WTC11 (cell line): ENCODE measurements around the gene PCSK5. TPM values are rescaled to one million over a fixed set of nuclear protein-coding genes. Genes with fewer than 3 reads are reported as not detected.
A peak's percentile ranks its signal among the peaks of the same experiment; 100 is the strongest.

Source experiments
- ATAC-seq: fragments of 200-7000 bp; cut with Tn5 transposase; 2 replicates; pipeline ENCODE4 v1.10.0; 2021; ENCODE audit warnings: mild to moderate bottlenecking, moderate library complexity
- CTCF ChIA-PET: fragments of 300-600 bp; sonication (Branson Sonifier 250); formaldehyde crosslinking; loops from one replicate; lab custom pipeline; 2021; ENCODE audit warnings: antibody characterized with exemption; lab: Charles Lee
- POLR2A ChIA-PET: fragments of 350-600 bp; sonication (Branson Sonifier 250); formaldehyde crosslinking; loops from one replicate; lab custom pipeline; 2021; ENCODE audit warnings: antibody characterized with exemption; lab: Charles Lee
- DNase-seq: peaks from one replicate; pipeline ENCODE4 v3.0.0; 2021; ENCODE audit warnings: low spot score
- H3K27ac Mint-ChIP-seq: 2 replicates; pipeline ENCODE4 v1.8.0; 2021; ENCODE audit warnings: mixed read lengths
- H3K27me3 Mint-ChIP-seq: 2 replicates; pipeline ENCODE4 v1.8.0; 2021; ENCODE audit warnings: low read depth, mild to moderate bottlenecking, moderate library complexity, mixed read lengths
- H3K36me3 Mint-ChIP-seq: 2 replicates; pipeline ENCODE4 v1.8.0; 2021; ENCODE audit warnings: mixed read lengths
- H3K4me1 Mint-ChIP-seq: 2 replicates; pipeline ENCODE4 v1.8.0; 2022; ENCODE audit warnings: mixed read lengths
- H3K4me3 Mint-ChIP-seq: 2 replicates; pipeline ENCODE4 v1.8.0; 2021; ENCODE audit warnings: mild to moderate bottlenecking, moderate library complexity, mixed read lengths
- H3K9me3 Mint-ChIP-seq: 2 replicates; pipeline ENCODE4 v1.8.0; 2021; ENCODE audit warnings: mixed read lengths
- CBFB ChIP-seq: sonication (generic); formaldehyde crosslinking; IDR thresholded peaks from 2 replicates; pipeline ENCODE4 v1.8.1; 2022; ENCODE audit warnings: mild to moderate bottlenecking, low read depth, missing genetic modification reagents
- EMX1 ChIP-seq: fragments of 250-450 bp; sonication (Bioruptor Pico); IDR thresholded peaks from 2 replicates; pipeline ENCODE4 v1.8.0; 2021; ENCODE audit warnings: mild to moderate bottlenecking
- FOXJ3 ChIP-seq: sonication (generic); formaldehyde crosslinking; IDR thresholded peaks from 2 replicates; pipeline ENCODE4 v1.9.0; 2021; ENCODE audit warnings: missing genetic modification reagents, mild to moderate bottlenecking, borderline replicate concordance
- FOXK1 ChIP-seq: sonication (generic); formaldehyde crosslinking; IDR thresholded peaks from 2 replicates; pipeline ENCODE4 v1.8.0; 2022; ENCODE audit warnings: mild to moderate bottlenecking, moderate library complexity, missing genetic modification reagents
- FOXP1 ChIP-seq: sonication (generic); formaldehyde crosslinking; IDR thresholded peaks from 2 replicates; pipeline ENCODE4 v1.8.0; 2022; ENCODE audit warnings: missing genetic modification reagents, mild to moderate bottlenecking, moderate library complexity, borderline replicate concordance
- GABPB1 ChIP-seq: sonication (generic); formaldehyde crosslinking; IDR thresholded peaks from 2 replicates; pipeline ENCODE4 v1.8.1; 2023; ENCODE audit warnings: mild to moderate bottlenecking, missing genetic modification reagents
- GTF2I ChIP-seq: fragments of 250-450 bp; sonication (Bioruptor Pico); conservative IDR thresholded peaks from 2 replicates; pipeline ENCODE4 v1.4.0; 2021; ENCODE audit warnings: mild to moderate bottlenecking
- HMGA2 ChIP-seq: fragments of 250-450 bp; sonication (Bioruptor Pico); IDR thresholded peaks from 2 replicates; pipeline ENCODE4 v1.4.0; 2021; ENCODE audit warnings: mild to moderate bottlenecking, moderate library complexity
- MYBL2 ChIP-seq: sonication (generic); formaldehyde crosslinking; IDR thresholded peaks from 2 replicates; pipeline ENCODE4 v1.8.1; 2023; ENCODE audit warnings: mild to moderate bottlenecking, moderate library complexity, missing genetic modification reagents
- NR1H2 ChIP-seq: sonication (generic); formaldehyde crosslinking; IDR thresholded peaks from 2 replicates; pipeline ENCODE4 v1.9.0; 2021; ENCODE audit warnings: mild to moderate bottlenecking, moderate library complexity, missing genetic modification reagents
- NR2C2 ChIP-seq: sonication (generic); formaldehyde crosslinking; IDR thresholded peaks from 2 replicates; pipeline ENCODE4 v1.8.0; 2022; ENCODE audit warnings: mild to moderate bottlenecking, missing genetic modification reagents
- SMAD4 ChIP-seq: sonication (generic); formaldehyde crosslinking; IDR thresholded peaks from 2 replicates; pipeline ENCODE4 v1.8.0; 2022; ENCODE audit warnings: mild to moderate bottlenecking, missing genetic modification reagents
- SOX15 ChIP-seq: fragments of 250-450 bp; sonication (Bioruptor Pico); IDR thresholded peaks from 2 replicates; pipeline ENCODE4 v1.9.0; 2021; ENCODE audit warnings: mild to moderate bottlenecking
- SP1 ChIP-seq: sonication (generic); formaldehyde crosslinking; conservative IDR thresholded peaks from 2 replicates; pipeline ENCODE4 v1.8.1; 2022; ENCODE audit warnings: missing genetic modification reagents
- TEAD1 ChIP-seq: sonication (generic); formaldehyde crosslinking; IDR thresholded peaks from 2 replicates; pipeline ENCODE4 v1.8.0; 2022; ENCODE audit warnings: mild to moderate bottlenecking, missing genetic modification reagents
- ZNF138 ChIP-seq: sonication (generic); formaldehyde crosslinking; conservative IDR thresholded peaks from 2 replicates; pipeline ENCODE4 v1.8.1; 2022; ENCODE audit warnings: mild to moderate bottlenecking, moderate library complexity, missing genetic modification reagents
- ZNF232 ChIP-seq: sonication (generic); formaldehyde crosslinking; IDR thresholded peaks from 2 replicates; pipeline ENCODE4 v1.8.0; 2022; ENCODE audit warnings: mild to moderate bottlenecking, missing genetic modification reagents
- ZNF317 ChIP-seq: sonication (generic); formaldehyde crosslinking; IDR thresholded peaks from 2 replicates; pipeline ENCODE4 v1.8.1; 2023; ENCODE audit warnings: low read depth, mild to moderate bottlenecking, moderate library complexity, missing genetic modification reagents, borderline replicate concordance
- total RNA-seq: library from RNA; stranded (reverse); gene quantifications from 3 replicates; pipeline ENCODE4 v1.2.3, GENCODE V29; 2021
- TF ChIP-seq, protein P1 (sequence below): sonication (generic); formaldehyde crosslinking; IDR thresholded peaks from 2 replicates; pipeline ENCODE4 v1.8.0; 2023; ENCODE audit warnings: missing genetic modification reagents
- TF ChIP-seq, protein P2 (sequence below): sonication (generic); formaldehyde crosslinking; IDR thresholded peaks from 2 replicates; pipeline ENCODE4 v1.8.0; 2022; ENCODE audit warnings: mild to moderate bottlenecking, missing genetic modification reagents
- TF ChIP-seq, protein P3 (sequence below): sonication (generic); formaldehyde crosslinking; IDR thresholded peaks from 2 replicates; pipeline ENCODE4 v1.8.0; 2022; ENCODE audit warnings: mild to moderate bottlenecking, missing genetic modification reagents
- TF ChIP-seq, protein P4 (sequence below): fragments of 250-450 bp; sonication (Bioruptor Pico); IDR thresholded peaks from 2 replicates; pipeline ENCODE4 v1.9.0; 2021; ENCODE audit warnings: moderate library complexity, mild to moderate bottlenecking, inconsistent platforms, borderline replicate concordance
- TF ChIP-seq, protein P5 (sequence below): sonication (generic); formaldehyde crosslinking; IDR thresholded peaks from 2 replicates; pipeline ENCODE4 v1.8.1; 2022; ENCODE audit warnings: missing genetic modification reagents, borderline replicate concordance
- TF ChIP-seq, protein P6 (sequence below): sonication (generic); formaldehyde crosslinking; IDR thresholded peaks from 2 replicates; pipeline ENCODE4 v1.8.1; 2023; ENCODE audit warnings: mild to moderate bottlenecking, missing genetic modification reagents, moderate library complexity

The PCSK5 gene
- total RNA-seq, 1 experiment from 2014 or later, result 30.6 TPM

DNA sequence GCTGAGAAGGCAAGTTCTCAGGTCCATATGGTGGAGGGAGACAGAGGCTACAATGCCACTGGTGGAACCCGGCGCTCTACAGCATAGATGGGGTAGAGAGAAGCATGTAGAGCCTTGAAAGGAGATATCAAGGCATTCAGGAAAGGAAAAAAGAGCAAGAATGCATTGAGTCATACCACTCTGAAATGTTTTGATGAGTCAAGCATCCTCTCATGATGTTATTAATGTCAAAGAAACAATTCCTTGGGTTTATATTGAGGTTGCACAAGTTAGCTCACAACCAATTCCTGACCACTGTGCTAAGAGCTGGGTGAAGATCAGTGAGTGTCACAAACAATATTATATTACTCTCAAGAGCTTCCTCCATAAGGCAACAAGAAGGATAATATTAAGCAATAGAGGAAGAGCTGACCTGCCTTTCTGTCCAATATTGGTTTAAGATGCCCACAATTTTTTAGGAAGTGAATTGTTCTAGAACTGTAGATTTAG lies 325.7 kb downstream of the PCSK5 start (continued):
- no peak for TF ChIP-seq FOXP1
- TF ChIP-seq, all 79 proteins: peak for 0

DNA sequence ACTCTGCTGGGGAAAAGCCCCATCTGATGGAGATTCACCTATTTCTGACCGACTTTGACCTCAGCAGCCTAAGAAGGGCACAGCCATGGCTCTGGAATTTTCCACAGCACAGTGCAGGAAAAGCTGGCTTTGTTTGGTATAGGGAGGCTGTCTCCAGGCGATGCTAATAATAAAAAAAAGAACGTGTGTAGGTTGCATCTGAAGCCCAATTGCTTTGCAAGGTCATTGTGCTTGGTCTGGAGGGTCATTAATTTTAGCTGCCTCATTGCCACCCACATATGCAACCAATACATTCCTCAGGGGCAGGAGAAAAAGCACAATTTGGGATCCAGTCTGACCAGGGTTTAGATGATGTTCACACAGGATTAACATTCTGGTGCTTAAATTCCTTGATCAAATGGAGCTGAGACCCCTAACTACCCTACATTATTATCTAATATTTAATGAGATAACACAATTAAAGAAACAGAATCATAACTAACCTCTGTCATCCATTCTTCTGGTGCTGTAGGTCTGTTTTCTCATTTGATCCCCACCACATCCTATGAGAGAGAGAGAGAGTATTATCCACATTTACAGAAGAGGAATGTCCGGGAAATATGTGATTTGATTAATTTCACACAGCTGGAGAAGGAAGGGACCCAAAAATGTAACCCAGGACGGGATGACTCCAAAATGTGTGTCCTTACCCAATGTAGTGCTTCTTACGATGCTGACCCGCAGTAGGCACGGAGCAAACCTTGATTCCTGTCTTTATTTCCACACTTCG lies 327.8 kb downstream of the PCSK5 start:
- Mint-ChIP-seq H3K27me3 (no peaks in the 10 kb centered on the region), H3K4me1 (peaks cover 9% of the 10 kb centered on the region), H3K4me3 (no peak overlapping the region), H3K27ac (no peak overlapping the region), H3K9me3 (0 out of 2 replicates have a peak, but pooled peaks cover 4% of the 10 kb centered on the region), H3K36me3 (no peaks in the 10 kb centered on the region)
- ChIA-PET CTCF (interaction anchor here (0.6 to 1.2 kb wide), 4 partner anchors 12 to 1103 kb away, joined by 3 read pairs; no protein-coding TSS in a partner anchor), POLR2A (interaction anchor here (0.7 kb wide), 1 partner anchor 1367 kb away, joined by 4 read pairs; no protein-coding TSS in a partner anchor)
- ATAC-seq (no peak), DNase-seq (no peak)
- no peak for TF ChIP-seq NR2C2 (CRISPR knock-in tag)
- no peak for TF ChIP-seq GTF2I (CRISPR knock-in tag)
- no peak for TF ChIP-seq CBFB
- no peak for TF ChIP-seq ZNF232 (CRISPR knock-in tag)
- no peak for TF ChIP-seq SOX15
- TF ChIP-seq, protein P1, sequence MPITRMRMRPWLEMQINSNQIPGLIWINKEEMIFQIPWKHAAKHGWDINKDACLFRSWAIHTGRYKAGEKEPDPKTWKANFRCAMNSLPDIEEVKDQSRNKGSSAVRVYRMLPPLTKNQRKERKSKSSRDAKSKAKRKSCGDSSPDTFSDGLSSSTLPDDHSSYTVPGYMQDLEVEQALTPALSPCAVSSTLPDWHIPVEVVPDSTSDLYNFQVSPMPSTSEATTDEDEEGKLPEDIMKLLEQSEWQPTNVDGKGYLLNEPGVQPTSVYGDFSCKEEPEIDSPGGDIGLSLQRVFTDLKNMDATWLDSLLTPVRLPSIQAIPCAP, result no peak
- TF ChIP-seq, protein P2, sequence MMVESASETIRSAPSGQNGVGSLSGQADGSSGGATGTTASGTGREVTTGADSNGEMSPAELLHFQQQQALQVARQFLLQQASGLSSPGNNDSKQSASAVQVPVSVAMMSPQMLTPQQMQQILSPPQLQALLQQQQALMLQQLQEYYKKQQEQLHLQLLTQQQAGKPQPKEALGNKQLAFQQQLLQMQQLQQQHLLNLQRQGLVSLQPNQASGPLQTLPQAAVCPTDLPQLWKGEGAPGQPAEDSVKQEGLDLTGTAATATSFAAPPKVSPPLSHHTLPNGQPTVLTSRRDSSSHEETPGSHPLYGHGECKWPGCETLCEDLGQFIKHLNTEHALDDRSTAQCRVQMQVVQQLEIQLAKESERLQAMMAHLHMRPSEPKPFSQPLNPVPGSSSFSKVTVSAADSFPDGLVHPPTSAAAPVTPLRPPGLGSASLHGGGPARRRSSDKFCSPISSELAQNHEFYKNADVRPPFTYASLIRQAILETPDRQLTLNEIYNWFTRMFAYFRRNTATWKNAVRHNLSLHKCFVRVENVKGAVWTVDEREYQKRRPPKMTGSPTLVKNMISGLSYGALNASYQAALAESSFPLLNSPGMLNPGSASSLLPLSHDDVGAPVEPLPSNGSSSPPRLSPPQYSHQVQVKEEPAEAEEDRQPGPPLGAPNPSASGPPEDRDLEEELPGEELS (CRISPR knock-in tag), result no peak
- no peak for TF ChIP-seq HMGA2
- no peak for TF ChIP-seq NR1H2
- TF ChIP-seq MYBL2 (CRISPR knock-in tag), result no peak
- no peak for TF ChIP-seq SP1 (CRISPR knock-in tag)
- TF ChIP-seq TEAD1, result no peak
- TF ChIP-seq, protein P3, sequence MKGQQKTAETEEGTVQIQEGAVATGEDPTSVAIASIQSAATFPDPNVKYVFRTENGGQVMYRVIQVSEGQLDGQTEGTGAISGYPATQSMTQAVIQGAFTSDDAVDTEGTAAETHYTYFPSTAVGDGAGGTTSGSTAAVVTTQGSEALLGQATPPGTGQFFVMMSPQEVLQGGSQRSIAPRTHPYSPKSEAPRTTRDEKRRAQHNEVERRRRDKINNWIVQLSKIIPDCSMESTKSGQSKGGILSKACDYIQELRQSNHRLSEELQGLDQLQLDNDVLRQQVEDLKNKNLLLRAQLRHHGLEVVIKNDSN (CRISPR knock-in tag), result no peak
- TF ChIP-seq ZNF138 (CRISPR knock-in tag), result no peak
- TF ChIP-seq EMX1 (CRISPR knock-in tag), result no peak
- no peak for TF ChIP-seq FOXK1 (CRISPR knock-in tag)
- no peak for TF ChIP-seq SMAD4 (CRISPR knock-in tag)
- TF ChIP-seq, protein P4, sequence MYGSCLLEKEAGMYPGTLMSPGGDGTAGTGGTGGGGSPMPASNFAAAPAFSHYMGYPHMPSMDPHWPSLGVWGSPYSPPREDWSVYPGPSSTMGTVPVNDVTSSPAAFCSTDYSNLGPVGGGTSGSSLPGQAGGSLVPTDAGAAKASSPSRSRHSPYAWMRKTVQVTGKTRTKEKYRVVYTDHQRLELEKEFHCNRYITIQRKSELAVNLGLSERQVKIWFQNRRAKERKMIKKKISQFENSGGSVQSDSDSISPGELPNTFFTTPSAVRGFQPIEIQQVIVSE, result no peak

DNA sequence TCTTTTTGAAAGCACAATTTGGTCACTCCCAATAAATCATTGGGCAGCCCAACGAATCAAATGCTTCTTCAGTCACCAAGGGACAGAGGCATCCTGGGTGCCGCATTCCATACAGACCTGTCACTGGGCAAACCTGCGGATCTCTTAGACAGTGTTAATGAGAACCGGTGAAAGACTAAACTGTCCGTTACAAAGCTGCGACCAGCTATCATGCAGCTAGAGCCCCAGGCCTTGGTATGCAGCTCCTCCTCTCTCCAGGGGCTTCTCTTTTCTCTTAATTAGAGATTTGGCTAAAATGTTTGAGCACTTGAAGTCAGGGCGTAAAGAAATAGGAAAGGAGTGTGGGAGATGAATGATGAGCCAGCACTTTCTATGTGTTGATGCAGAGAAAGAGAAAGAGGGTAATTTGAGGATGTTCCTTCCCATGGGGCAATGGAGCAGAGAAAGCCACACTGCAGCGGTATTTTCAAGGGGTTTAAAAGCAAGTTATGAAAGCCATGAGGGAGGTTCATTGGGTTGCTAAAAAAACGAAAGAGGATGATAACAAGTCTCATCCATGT lies 328.5 kb downstream of the PCSK5 start:
- H3K9me3 Mint-ChIP-seq, result 0 out of 2 replicates have a peak, but pooled peaks cover 4% of the 10 kb centered on the region
- no peak overlapping the region for H3K4me3 Mint-ChIP-seq
- TF ChIP-seq GABPB1 (CRISPR knock-in tag) (no peak), ZNF317 (CRISPR knock-in tag) (no peak), FOXJ3 (no peak)
- TF ChIP-seq, protein P4, result no peak
- TF ChIP-seq, protein P5, sequence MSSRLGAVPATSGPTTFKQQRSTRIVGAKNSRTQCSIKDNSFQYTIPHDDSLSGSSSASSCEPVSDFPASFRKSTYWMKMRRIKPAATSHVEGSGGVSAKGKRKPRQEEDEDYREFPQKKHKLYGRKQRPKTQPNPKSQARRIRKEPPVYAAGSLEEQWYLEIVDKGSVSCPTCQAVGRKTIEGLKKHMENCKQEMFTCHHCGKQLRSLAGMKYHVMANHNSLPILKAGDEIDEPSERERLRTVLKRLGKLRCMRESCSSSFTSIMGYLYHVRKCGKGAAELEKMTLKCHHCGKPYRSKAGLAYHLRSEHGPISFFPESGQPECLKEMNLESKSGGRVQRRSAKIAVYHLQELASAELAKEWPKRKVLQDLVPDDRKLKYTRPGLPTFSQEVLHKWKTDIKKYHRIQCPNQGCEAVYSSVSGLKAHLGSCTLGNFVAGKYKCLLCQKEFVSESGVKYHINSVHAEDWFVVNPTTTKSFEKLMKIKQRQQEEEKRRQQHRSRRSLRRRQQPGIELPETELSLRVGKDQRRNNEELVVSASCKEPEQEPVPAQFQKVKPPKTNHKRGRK, result no peak
- TF ChIP-seq, protein P6, sequence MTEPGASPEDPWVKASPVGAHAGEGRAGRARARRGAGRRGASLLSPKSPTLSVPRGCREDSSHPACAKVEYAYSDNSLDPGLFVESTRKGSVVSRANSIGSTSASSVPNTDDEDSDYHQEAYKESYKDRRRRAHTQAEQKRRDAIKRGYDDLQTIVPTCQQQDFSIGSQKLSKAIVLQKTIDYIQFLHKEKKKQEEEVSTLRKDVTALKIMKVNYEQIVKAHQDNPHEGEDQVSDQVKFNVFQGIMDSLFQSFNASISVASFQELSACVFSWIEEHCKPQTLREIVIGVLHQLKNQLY, result no peak
- no peak for DNase-seq
- peak; percentile 36; the same call in 1 of the 2 replicates for ATAC-seq
- CTCF ChIA-PET, result interaction anchor here (0.6 to 1.1 kb wide), 4 partner anchors 12 to 1103 kb away, joined by 3 read pairs; no protein-coding TSS in a partner anchor
- no peaks in the 10 kb centered on the region for H3K36me3 Mint-ChIP-seq
- H3K27ac Mint-ChIP-seq, result no peak overlapping the region
- POLR2A ChIA-PET, result interaction anchor here (0.7 kb wide), 1 partner anchor 1368 kb away, joined by 4 read pairs; no protein-coding TSS in a partner anchor
- no peaks in the 10 kb centered on the region for H3K27me3 Mint-ChIP-seq
- peaks cover 9% of the 10 kb centered on the region for H3K4me1 Mint-ChIP-seq
